ENCODE data around the gene GRHL3. TPM values are rescaled to one million over a fixed set of nuclear protein-coding genes. Genes with fewer than 3 reads are reported as not detected.

Gene GRHL3
- total RNA-seq, 1 donor from 2014 or later, result 1.5 TPM

DNA sequence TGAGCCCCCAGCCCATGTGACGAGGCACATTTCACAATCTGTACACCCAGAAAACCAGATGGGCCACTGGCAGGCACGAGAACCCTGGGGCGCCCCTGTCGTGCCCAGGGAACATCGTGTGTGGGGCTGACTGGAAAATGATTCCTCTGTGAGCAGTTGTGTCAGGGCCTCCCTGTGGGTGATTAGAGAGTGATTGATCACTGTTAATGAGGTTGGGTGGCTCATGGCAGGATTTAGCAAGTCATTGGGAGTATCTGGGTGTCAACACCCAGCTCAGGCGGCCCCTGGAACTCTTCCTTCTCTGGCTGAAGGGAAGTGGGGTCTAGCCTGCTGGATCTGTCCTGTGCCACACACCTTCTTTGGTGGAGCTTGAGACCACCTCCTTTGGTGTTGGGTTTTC lies 5.7 kb downstream of the GRHL3 start:
- Histone ChIP-seq H3K9me3 (ENCODE audit: low read depth) (no peaks in the 10 kb centered on the region), H3K36me3 (no peaks in the 10 kb centered on the region), H3K79me2 (ENCODE audit: low read depth) (no peaks in the 10 kb centered on the region), H3K27me3 (peaks cover 73% of the 10 kb centered on the region), H3K4me2 (no peak overlapping the region), H3K27ac (no peak overlapping the region), H3K4me3 (no peak overlapping the region), H3F3A (ENCODE audit: low read depth) (peaks cover 37% of the 10 kb centered on the region), H3K9ac (no peak overlapping the region), H4K20me1 (ENCODE audit: low read depth) (no peaks in the 10 kb centered on the region), H2AFZ (replicated peaks) (no peak overlapping the region), H3K4me1 (peaks cover 12% of the 10 kb centered on the region)
- Mint-ChIP-seq H3K27me3 (ENCODE audit: insufficient read depth, low read depth) (peaks cover 45% of the 10 kb centered on the region), H3K27ac (no peak overlapping the region), H3K4me3 (no peak overlapping the region), H3K9me3 (peaks cover 2% of the 10 kb centered on the region), H3K36me3 (no peaks in the 10 kb centered on the region), H3K4me1 (peaks cover 25% of the 10 kb centered on the region)
- DNase-seq (ENCODE audit: low spot score), result no peak
- TF ChIP-seq EZH2phosphoT487 (IDR thresholded peaks at IDR 0.05) (no peak), EZH2 (IDR thresholded peaks at IDR 0.05) (no peak), CTCF (IDR thresholded peaks at IDR 0.05) (no peak)

GRCh38 chr1:24325587-24326449 lies 6.7 kb downstream of the GRHL3 start:
- TF ChIP-seq EZH2phosphoT487 (IDR thresholded peaks at IDR 0.05) (no peak), CTCF (IDR thresholded peaks at IDR 0.05) (no peak), EZH2 (IDR thresholded peaks at IDR 0.05) (no peak)
- Mint-ChIP-seq H3K27ac (no peak overlapping the region), H3K36me3 (no peaks in the 10 kb centered on the region), H3K9me3 (no peaks in the 10 kb centered on the region), H3K4me3 (no peak overlapping the region), H3K4me1 (peaks cover 16% of the 10 kb centered on the region), H3K27me3 (ENCODE audit: insufficient read depth, low read depth) (peaks cover 36% of the 10 kb centered on the region)
- no peak overlapping the region for H2AFZ ChIP-seq (replicated peaks)
- H3K4me3 ChIP-seq, result no peak overlapping the region
- H3K4me2 ChIP-seq, result no peak overlapping the region
- H3K79me2 ChIP-seq (ENCODE audit: low read depth), result no peaks in the 10 kb centered on the region
- DNase-seq (ENCODE audit: low spot score), result no peak
- H3K9me3 ChIP-seq (ENCODE audit: low read depth), result no peaks in the 10 kb centered on the region
- H3K4me1 ChIP-seq, result peaks cover 11% of the 10 kb centered on the region
- H4K20me1 ChIP-seq (ENCODE audit: low read depth), result no peaks in the 10 kb centered on the region
- H3K36me3 ChIP-seq, result no peaks in the 10 kb centered on the region
- H3K9ac ChIP-seq, result no peak overlapping the region
- H3K27me3 ChIP-seq, result peaks cover 64% of the 10 kb centered on the region
- H3F3A ChIP-seq (ENCODE audit: low read depth), result peaks cover 28% of the 10 kb centered on the region
- H3K27ac ChIP-seq, result no peak overlapping the region

- Mint-ChIP-seq H3K4me1 (peaks cover 5% of the 10 kb centered on the region), H3K9me3 (no peaks in the 10 kb centered on the region), H3K27ac (no peak overlapping the region), H3K36me3 (no peaks in the 10 kb centered on the region), H3K4me3 (no peak overlapping the region), H3K27me3 (ENCODE audit: insufficient read depth, low read depth) (peaks cover 27% of the 10 kb centered on the region)
- Histone ChIP-seq H3F3A (ENCODE audit: low read depth) (peaks cover 11% of the 10 kb centered on the region), H3K79me2 (ENCODE audit: low read depth) (no peaks in the 10 kb centered on the region), H3K4me2 (no peak overlapping the region), H3K4me3 (no peak overlapping the region), H3K27ac (no peak overlapping the region), H3K27me3 (peaks cover 47% of the 10 kb centered on the region), H2AFZ (replicated peaks) (no peak overlapping the region), H4K20me1 (ENCODE audit: low read depth) (no peaks in the 10 kb centered on the region), H3K4me1 (peaks cover 2% of the 10 kb centered on the region), H3K36me3 (no peaks in the 10 kb centered on the region), H3K9me3 (ENCODE audit: low read depth) (no peaks in the 10 kb centered on the region), H3K9ac (no peak overlapping the region)
- TF ChIP-seq EZH2 (IDR thresholded peaks at IDR 0.05) (no peak), CTCF (IDR thresholded peaks at IDR 0.05) (no peak), EZH2phosphoT487 (IDR thresholded peaks at IDR 0.05) (no peak)
- DNase-seq (ENCODE audit: low spot score), result no peak
Observed at GRCh38 chr1:24327486-24327885, 8.3 kb downstream of the GRHL3 start.

Data from neural progenitor cell (in vitro differentiated cells).